Right kidney (tissue), 9 donors: ENCODE results near the gene MARCO.

ENCODE experiments used
- DNase-seq: peaks from one replicate; pipeline ENCODE4 v3.0.0-alpha.2; 2016
- long read RNA-seq, 8 donors: transcript quantifications; one replicate each; lab custom pipeline, GENCODE V29; 2026

MARCO gene, protein sequence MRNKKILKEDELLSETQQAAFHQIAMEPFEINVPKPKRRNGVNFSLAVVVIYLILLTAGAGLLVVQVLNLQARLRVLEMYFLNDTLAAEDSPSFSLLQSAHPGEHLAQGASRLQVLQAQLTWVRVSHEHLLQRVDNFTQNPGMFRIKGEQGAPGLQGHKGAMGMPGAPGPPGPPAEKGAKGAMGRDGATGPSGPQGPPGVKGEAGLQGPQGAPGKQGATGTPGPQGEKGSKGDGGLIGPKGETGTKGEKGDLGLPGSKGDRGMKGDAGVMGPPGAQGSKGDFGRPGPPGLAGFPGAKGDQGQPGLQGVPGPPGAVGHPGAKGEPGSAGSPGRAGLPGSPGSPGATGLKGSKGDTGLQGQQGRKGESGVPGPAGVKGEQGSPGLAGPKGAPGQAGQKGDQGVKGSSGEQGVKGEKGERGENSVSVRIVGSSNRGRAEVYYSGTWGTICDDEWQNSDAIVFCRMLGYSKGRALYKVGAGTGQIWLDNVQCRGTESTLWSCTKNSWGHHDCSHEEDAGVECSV
- long read RNA-seq, donor 1: 0 reads
- long read RNA-seq, donor 2: 0 reads
- long read RNA-seq, donor 3: 0 reads
- long read RNA-seq, donor 4: 0 reads
- long read RNA-seq, donor 5: 0 reads
- long read RNA-seq, donor 6: 0 reads
- long read RNA-seq, donor 7: 0 reads
- long read RNA-seq, donor 8: 0 reads

DNA sequence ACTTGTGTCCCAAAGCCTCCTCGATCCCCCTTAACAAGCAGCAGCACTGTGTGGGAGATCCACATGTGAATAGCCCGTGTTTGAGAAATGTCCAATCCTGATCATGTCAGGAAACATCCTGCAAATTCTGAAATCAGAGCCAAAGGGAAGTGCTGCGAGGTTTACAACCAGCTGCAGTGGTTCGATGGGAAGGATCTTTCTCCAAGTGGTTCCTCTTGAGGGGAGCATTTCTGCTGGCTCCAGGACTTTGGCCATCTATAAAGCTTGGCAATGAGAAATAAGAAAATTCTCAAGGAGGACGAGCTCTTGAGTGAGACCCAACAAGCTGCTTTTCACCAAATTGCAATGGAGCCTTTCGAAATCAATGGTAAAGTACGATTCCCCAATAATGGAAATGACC lies at the start of gene MARCO:
Gene MARCO (plus strand): TSS at position 164 of the 400 bp plus-strand sequence. CDS start 107 bp downstream, at position 271.
- DNase-seq: no peak

DNA sequence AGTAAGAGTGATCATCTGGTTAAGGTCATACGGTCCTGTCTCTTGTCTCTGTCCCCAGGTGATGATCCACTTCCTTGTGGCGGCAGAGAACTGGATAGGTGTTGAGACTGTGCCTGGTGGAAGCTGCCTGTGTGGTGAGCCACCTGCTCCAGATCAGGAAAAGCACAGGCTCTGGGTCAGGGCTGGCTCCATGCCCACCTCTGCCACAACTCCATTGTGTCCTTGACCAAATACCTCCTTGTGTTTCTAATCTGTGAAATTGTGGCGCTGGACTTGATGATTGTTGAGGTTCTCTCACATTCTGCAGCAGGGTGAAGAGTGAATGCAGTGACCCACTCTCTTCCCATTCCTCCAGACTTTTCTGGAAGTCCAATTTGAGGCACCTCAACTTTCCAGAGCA lies 48.9 kb upstream of the MARCO start:
- no peak for DNase-seq

GRCh38 chr2:118902266-118903028 lies 39.5 kb upstream of the MARCO start:
- DNase-seq: no peak

- no peak for DNase-seq
Measured at GRCh38 chr2:118903029-118903351, 39.0 kb upstream of the MARCO start.

DNA sequence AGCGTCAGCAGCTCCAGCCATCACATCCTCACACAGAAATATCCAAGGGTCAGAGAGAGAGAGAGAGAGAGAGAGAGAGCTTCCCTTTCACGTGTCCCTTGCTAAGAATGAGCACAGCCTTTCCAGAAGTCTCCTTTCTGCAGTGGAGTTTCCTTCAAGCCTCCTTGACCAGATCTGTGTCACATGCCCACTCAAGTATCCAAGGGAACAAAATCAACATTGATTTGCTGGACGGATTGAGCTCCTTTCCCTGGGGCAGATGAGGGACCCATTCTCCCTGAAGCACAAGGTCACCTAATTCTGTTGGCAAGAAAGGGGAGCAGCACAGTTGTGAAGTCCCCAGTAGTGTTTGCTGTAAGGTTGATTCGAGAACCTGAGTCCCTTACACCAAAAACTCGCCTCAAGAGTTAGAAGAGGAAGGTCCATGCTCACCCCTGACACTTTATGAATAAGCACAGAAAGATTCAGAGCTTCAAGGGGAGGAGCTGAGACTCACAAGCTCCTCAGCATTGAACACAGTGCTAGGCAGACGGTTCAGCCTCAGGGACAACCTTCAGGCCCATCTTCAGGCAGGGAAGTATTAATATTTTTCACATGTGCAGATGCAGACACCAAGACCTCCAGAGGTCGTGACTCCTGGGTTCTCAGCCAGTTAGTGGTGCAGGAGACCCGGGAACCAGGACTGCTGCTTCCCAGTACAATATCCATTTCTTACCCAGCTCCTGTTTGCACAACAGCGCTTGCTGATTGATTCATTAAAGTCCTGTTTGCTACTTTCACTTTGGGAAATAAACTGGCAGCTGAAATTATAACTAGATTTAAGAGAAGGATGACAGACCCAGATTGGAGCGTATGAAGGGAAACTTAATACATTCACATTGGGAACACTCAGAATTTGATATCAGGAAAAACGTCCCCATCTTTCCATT lies 38.2 kb upstream of the MARCO start:
- no peak for DNase-seq

GRCh38 chr2:118905206-118905605 lies 36.8 kb upstream of the MARCO start:
- DNase-seq: no peak

DNA sequence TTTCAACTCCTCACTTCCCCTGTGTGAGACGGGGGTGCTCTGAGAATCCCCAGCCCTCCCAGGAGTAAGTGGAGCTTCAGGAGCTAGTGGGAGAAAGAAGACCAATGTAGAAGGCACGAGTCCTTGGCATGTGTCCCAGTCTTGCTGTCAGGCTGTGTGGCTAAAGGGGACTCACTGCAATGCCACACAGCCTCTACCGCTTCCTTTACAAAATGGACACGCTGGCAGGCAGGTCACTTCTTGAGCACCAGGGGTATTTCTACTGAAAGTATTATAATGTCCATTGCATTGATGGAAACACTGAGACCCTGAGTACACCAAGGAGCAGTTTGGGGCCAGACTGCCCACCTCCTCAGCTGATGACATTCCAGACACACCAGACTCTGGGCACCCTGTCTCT lies 35.8 kb upstream of the MARCO start:
- DNase-seq: no peak

DNA sequence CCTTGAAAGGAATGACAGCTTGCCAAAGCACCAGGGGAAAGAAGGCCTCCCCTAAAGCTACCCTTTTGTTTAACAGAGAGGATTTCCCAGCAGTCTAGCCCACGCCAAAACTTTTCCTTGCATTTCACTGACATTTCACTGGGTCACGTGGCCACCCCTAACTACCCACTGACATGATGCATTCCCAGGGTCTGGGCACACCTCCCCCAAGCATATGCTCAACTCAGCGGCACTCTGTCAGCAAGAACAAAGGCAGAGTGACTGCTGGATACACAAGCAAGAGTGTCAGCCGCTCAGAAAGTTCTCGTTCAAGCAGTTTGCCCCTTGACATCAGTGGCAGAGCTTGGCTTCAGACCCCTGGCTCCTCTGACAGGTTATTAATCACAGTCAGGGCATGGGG lies 34.2 kb upstream of the MARCO start:
- DNase-seq: no peak

DNA sequence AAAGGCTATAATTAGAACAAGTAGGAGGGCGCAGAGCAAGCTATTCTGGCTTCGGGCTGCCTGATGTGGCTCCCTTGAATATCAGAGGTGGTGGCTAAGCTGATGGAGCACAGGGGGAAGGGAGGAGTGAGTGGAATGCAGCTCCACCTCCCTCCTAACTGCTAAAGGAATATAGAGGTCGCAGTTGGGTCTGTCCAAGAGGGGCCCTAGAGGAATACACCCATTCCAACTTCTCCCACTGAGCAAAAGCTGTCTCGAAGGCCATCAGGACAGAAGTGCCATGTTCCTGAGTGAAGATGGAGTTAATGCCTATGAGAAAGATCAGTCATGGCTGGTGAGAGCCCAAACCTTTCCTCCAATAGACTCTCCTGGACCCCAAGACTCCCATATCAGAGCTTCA lies 32.8 kb upstream of the MARCO start:
- no peak for DNase-seq

DNA sequence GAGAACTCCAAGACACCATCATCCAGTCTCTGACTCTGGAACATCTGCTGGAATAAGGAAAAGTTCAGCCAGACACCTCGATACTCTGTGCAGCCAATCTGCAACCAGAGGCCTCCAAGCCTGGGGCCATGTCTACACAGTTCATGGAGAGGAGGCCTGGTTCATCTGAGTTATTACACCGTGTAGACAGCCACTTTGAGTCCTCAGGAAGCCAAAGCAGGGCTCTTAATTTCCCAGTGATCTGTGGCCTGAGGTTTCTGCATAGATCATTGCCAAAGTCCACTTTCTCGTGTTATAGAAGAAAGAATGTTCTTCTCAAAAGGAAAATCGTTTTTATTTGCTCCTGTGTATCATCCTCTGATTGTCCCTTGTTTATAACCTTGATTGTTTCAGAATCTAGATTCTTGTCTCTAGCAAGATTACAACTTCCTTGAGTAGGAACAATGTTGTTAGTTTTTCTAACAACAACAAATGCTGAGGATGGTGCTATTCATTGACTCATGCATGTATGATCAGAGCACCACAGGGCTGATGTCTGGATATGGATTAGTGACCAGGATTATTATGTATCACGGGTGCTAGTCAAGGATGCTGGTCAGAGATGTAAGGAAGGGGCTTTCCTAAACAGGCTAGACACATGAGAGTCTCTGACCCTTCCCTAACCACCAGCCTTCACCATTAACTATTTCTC lies 30.7 kb upstream of the MARCO start:
- DNase-seq: no peak

GRCh38 chr2:118911936-118912335 lies 30.1 kb upstream of the MARCO start:
- no peak for DNase-seq

DNA sequence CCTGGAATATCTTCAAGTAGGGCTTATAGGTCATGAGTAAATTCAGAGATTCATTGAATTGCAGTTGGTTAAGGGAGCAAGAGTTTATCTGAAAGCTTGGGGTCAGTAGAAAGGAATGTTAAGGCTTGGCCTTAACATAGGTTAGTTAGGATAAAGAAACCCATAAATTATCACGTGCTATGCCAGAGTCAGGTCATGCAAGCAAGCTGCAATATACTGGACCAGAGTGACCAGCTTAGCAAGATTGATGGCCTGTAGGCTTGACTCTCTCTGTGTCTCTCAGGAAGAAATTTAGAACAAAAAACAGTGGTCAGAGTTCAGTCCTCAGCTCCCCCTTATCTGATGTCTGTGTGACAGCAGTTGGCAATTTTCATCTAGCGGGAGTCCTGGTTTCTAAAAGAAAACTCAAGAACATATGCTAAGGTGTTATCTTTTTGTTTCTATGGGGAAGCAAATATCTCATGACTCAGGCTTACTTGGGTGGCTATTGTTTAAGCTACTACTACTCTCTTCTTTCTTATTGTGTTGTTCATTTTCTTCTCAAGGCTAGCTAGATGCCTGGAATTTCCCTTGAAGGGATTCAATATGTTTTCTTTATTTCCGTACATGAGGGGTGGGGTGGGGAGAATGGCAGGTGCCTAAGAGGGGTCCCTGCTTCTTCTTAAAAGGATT lies 28.7 kb upstream of the MARCO start:
- no peak for DNase-seq

DNA sequence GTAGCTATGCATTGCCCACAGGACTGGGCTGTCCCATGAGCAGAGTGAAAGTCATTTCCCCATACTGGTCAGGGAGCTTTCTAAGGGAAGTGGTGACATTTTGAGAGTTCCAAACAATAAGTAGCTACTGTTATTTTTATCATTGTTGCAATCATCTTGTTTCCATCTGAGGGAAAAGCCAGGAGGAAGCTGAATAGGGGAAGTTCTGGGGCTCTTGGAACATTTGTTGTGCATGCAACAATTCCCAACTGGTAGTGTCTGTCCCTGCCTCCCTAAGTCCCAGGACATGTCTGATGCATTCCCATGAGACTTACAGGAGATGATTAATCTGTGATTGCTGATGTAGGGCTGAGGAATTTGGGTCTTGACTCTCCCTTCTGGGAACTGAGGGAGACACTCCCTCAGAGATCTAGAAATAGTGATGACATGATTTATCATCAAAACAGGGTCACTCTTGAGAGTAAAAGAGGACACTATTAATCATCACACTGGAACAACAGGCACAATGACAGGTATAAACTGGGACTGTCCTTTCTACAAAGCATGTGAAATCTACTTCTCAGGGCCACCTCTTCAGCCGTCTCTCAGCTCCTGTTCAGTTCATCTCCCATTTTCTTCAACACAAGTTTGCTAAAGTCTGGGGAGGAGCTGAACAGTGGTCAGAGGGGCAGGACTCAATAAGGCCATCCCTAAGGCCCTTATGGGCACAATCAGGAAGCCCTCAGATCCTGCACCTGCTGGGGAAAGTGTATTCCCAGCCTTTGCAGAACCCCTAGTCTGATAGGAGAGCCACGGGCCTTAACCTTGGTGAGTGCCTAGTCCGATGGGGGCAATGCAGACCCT lies 28.0 kb upstream of the MARCO start:
- DNase-seq: no peak

DNA sequence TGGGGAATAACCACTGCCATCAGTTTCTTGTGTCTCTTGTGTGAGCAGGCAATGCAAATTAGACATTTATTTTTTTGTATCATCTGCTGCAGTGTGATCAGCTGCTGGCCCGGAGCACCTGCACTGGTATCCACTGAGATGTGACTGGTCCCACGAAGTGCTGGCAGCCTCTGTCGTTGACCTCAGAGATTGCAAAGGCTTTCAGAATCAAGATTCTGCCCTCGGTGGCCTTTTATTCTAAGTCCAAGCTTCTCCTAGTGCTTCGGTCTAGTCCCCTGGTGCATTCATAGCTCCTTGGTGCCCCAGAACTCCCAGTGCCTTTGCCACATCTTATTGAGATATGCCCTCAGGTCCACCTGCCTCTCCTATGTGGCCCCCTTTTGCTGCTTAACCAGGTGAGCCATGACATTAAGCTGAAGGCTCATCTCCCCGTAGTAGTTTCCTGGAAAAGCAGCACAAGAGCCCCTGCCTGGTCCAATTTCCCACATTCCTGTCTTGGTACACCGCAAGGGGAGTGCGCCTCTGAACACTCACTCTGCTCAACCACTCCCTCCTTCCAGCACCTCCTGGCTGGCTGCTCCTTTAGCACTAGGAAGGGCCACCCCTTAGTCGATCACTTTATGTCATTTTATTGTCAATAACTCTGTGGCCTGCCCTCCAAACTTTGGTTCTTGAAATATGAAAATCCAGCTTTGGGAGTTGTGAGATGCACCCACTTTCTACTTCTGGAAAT lies 27.1 kb upstream of the MARCO start:
- DNase-seq: no peak

GRCh38 chr2:118918017-118918416 lies 24.0 kb upstream of the MARCO start:
- no peak for DNase-seq

- DNase-seq: no peak
Measured at GRCh38 chr2:118921646-118922045, 20.3 kb upstream of the MARCO start.

GRCh38 chr2:118922254-118922653 lies 19.7 kb upstream of the MARCO start:
- DNase-seq: no peak

- DNase-seq: no peak
Measured at GRCh38 chr2:118923371-118923770, 18.6 kb upstream of the MARCO start.

GRCh38 chr2:118925476-118925875 lies 16.5 kb upstream of the MARCO start:
- DNase-seq: no peak
